HG03103 (cell line): ENCODE results near the gene SCARB1.
"Not testable (repeated sequence)": the region's sequence is repeated elsewhere in the genome, so short reads cannot be mapped to it uniquely, and the experiment has no call there.

Source experiments
- ATAC-seq: cut with Tn5 transposase; IDR thresholded peaks from one replicate; pipeline ENCODE4 v1.9.1; 2021; ENCODE audit warnings: low read depth; ENCODE audit not compliant: unreplicated experiment

Gene SCARB1

DNA sequence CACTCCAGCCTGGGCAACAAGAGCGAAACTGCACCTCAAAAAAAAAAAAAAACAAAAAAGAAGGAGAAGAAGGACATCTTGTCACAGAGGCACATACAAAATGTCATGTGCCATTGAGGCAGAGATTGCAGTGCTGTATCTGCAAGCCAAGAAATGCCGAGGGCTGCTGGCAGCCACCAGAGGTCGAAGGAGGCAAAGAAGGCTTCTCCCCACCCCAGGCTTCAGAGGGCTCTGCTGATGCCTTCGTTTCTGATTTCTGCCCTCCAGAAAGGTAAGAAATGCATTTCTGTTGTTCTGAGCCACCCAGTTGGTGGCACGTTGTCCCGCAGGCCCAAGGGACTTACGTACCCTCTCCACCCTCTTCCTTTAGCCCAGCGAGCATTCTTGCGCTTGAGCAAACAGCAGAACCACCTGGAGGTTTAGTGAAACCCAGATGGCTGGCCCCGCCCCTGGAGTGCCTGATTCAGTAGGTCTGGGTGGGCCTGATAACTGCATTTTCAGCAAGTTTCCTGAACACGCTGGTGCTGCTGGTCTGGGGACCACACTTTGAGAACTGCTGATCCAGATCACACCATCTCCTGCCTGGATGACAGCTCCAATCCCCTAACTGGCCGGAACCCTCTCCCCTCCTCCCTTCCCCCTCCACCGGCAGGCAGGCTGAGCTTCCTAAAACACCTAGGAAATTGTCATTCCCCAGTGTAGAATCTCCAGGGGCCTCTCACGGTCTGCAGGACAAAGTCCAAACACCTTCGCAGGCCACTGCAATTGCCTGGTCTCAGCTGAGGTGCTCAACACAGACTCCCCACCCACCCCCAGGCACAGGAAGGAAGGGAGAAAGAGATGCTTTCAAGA is 21.1 kb upstream of the SCARB1 start:
- peak; percentile 80 for ATAC-seq

DNA sequence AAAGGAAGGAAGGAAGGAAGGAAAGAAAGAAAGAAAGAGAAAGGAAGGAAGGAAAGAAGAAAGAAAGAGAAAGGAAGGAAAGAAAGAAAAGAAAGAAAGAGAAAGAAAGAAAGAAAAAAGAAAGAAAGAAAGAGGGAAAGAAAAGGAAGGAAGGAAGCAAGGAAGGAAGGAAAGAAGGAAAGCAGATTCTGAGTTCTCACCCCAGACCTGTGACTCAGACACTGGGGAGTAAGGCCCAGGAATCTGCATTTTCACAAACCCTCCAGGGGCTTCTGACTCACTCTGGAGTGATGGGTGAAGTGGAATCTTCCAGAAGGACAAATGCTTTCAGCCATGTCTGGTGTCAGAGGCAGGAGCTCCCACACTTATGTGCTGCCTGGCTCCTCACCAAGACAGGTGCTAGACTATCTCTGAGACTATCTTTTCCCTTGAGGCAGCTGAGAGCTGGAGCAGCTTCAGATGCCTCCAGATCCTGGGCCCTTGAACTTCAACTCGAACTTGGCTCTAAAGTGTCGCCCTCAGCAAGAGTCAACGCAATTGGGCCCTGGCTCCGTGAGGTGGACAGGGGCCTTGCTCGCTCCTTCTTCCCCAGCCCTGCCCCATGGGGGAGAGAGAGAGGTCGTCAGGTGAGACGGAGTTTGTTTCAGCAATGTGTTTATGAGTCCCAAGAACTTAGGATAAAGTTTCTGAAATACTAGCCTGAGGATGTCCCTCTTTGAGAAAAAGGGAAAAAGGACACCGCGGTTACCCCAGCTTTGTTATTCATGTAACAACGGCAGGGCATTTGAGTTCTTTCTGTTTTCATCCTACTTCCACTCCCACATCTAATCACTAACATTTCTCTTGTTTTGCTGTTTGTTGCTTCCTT is 19.8 kb upstream of the SCARB1 start:
- no peak for ATAC-seq

DNA sequence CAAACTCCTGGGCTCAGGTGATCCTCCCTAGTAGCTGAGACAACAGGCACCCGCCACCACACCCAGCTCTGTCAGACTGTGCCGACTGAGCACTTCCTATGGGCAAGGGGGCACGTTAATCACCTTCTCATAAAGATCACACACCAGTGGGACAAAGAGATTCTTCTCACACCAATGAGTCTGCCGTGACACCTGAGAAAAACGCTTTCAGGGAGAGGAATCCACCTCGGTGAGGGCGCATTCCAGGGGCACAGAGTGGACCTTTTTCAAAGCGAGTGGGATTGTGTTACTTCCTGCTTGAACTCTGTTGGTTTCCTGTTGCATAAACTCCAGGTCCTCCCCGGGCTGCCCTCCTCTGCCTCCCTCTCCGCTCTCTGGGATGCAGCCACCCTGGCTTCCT is 17.5 kb upstream of the SCARB1 start:
- no peak for ATAC-seq

DNA sequence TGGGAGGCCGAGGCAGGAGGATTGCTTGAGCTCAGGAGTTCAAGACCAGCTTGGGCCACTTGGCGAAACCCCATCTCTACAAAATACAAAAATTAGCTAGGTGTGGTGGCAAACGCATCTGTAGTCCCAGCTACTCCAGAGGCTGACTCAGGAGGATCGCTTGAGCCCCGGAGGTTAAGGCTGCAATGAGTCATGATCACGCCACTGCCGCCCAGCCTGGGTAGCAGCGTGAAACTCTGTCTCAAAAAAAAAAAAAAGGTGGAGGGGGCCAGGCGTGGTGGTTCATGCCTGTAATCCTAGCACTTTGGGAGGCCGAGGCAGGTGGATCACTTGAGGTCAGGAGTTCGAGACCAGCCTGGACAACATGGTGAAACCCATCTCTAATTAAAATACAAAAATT is 16.7 kb upstream of the SCARB1 start:
- not testable (repeated sequence) for ATAC-seq

DNA sequence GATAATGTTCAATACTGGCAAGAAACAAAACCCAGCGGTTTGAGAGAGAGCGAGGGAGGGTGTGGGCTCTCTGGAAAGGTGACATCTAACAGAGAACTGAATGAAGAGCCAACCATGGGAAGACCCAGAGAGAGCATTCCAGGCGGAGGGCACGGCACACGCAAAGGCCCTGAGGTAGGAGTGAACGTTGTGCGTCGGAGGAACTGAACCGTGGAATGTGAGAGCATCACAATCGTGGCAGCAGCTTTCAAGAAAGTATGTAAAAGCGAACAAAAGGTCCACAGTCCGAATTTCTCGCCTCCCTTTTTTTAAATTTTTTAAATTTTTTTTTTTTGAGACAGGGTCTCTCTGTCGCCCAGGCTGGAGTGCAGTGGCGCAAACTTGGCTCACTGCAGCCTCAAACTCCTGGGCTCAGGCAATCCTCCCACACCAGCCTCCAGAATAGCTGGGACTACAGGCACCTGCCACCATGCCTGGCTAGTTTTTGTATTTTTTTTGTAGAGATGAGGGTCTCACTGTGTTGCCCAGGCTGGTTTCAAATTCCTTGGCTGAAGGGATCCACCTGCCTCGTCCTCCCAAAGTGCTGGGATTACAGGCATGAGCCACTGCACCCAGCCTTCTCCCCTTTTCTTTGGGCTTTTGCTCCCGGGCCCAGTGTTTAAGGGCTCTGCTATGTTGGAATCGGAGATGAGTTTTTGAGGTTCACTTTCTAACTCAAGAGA is 15.3 kb upstream of the SCARB1 start:
- ATAC-seq = no peak

DNA sequence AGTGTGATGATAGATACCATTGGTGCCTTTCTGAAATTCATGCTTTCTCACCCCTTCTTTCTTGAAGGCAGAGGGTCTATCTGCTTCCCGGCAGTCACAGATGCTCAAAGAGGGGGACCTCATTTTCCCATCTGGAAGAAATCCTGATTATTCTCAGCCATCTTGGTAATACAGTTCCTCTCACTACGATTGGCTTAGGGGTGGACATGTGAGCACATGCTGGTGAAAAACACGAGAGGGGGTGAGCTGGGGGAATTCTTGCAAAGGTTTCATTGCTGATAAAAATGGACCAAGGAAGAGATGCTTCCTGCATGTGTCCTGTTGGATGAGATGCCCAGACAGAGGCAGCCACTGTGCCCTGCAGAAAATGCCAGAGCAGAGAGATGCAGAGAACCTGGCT is 13.8 kb upstream of the SCARB1 start:
- no peak for ATAC-seq

DNA sequence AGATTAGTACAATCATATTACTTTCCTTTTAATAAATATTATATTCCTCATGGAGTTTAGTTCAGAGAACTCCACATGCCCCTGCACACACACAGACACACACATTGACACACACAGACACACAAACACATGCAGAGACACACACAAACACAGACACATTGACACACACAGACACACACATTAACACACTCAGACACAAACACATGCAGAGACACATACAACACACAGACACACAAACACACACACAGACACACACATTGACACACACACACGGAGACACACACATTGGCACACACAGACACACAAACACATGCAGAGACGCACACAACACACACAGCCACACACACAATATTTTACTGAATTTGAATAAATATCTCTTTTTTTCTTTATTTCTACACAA is 12.5 kb upstream of the SCARB1 start:
- no peak for ATAC-seq

DNA sequence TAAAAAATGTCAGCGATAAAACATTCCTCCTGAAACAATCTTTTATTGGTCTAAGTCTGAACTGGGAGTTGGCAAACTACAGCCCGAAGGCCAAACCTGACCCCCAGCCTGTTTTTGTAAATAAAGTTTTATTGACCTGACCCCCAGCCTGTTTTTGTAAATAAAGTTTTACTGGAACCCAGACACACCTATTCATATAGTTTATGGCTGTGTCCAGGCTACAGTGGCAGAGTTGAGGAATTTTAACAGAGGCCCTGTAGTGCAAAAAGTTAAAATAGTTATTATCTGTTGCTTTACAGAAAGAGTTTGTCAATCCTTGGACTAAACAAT is 12.1 kb upstream of the SCARB1 start:
- no peak for ATAC-seq

DNA sequence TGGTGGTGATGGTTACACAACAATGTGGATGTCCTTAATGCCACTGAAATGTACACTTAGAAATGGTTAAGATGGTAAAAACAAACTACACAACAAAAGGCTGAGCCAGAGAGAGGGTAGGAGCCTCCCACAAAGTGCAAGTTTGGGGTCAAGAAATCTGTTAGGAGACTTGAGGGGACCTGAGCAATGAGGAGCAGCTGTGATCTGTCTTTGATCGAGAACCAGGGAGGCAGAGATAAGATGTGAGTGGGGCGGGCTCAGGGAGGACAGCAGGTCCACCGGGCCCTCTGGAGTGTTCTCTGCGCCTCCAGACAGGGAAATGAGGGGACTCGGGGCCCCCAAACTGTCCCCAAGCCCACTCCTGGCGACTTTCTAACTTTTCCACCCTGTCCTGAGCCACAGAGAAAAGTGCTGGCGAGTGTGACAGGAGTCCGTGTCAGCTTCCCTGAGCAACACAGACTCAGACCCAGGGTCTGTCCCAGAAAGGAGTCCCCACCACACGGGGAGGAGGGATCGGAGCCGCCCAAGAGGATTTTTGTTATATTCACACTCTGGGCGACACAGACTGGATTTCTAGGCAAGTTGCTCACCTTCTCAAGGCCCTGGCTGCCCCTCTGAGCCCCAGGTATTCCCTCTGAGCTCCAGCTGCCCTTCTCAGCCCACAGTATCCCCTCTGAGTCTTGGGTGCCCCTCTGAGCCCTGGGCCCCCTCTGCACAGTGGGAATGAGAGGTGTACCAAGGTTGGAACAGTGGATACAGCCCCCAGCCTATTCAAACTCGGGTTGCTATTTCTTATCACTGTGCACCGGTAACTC is 11.5 kb upstream of the SCARB1 start:
- no peak for ATAC-seq

DNA sequence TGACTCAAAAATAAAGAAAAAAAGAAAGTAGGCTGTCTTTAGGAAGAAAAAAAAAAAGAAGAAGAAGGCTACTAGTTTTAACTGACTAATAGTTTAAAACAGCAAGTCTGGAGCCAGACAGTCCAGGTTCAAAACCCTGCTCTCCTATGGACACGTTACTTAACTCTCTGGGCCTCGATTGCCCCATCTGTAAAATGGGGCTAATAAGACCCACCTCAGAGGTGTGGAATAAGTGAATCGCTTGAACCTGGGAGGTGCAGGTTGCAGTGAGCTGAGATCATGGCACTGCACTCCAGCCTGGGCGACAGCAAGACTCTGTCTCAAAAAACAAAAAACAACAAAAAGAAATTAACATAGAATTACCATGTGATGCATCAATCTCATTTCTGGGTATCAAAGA is 10.5 kb upstream of the SCARB1 start:
- ATAC-seq = no peak

DNA sequence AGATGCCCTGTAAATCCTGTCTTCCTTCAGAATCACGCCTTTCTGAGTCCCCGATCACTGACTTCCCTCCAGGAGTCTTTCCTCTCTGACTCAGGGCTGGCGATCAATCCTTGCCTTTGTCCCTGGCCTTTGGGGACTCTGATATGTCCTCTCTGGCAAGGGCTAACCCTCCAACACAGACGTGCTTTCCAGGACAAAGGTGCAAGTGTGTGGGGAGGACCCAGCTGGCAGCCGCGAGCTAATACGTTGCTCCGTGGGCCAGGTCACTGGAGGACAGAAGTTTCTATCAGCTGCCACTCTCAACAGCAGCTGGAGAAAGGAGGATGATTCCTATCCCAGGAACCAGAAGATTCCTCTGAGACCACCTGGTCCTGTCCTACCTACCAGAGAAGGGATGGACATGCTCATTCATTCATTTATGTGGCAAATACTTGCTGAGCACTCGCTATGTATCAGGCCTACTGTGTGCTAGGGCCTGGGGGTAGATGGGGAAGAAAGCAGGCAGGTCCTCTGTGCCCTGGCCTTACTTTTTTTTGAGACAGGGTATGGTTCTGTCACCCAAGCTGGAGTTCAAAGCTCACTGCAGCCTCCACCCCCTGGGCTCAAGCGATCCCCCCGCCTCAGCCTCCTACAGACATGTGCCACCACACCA is 8.5 kb upstream of the SCARB1 start:
- ATAC-seq = no peak

DNA sequence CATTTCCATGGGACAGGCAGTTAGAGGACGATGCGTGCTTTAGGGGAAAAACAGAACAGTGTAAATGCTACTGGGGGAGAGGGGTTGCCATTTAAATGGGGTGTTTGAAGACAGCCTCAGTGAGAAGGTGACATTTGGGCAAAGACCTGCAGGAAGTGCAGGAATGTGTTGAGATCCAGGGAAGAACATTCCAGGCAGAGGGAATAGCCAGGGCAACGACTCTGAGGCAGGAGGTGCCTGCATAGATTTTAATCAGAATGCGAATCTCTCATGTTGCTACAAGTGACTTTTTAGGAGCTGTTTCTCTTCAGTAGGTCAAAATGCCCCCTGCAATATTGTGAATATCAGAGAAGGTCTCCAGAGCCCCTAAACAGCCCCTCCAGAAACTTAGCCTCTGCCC is 7.6 kb upstream of the SCARB1 start:
- ATAC-seq = no peak

DNA sequence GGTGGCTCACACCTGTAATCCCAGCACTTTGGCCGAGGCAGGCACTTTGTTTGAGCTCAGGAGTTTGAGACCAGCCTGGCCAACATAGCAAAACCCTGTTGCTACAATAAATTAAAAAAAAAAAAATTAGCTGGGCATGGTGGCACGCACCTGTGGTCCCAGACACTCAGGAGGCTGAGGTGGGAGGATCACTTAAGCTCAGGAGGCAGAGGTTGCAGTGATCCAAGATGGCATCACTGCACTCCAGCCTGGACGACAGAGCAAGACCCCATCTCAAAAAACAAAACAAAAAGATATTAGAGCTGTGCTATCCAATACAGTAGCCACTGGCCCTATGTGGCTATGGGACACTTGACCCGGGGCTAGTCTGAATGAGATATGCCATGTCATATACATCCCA is 6.9 kb upstream of the SCARB1 start:
- ATAC-seq = no peak

DNA sequence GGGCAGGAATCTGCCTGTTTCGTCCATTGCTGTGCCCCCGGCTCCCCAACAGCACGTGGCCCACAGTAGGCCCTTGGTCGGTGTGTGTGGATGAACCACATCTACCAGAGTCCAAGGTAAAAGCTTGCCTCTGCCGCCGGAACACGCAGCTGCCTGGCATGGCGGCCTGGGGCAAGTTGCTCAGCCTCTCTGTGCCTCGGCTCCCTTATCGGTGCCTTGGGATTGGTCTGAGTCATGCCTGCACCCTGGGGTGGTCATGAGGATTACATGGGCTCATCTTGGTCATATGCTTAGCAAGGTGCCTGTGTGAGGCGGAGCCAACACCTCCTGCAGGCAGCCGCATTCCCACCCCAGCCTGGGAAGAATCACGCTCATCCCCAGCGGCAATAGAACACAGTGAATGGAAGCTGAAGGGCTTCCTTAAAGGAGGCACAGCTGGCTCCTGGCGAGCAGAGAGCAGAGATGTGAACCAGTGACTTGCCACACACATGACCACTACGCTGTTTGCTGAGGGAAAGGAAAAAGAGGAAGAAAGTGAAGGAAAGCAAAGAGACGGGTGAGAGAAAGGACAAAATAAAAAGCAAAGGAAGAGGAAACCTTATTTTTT is 5.5 kb upstream of the SCARB1 start:
- no peak for ATAC-seq

DNA sequence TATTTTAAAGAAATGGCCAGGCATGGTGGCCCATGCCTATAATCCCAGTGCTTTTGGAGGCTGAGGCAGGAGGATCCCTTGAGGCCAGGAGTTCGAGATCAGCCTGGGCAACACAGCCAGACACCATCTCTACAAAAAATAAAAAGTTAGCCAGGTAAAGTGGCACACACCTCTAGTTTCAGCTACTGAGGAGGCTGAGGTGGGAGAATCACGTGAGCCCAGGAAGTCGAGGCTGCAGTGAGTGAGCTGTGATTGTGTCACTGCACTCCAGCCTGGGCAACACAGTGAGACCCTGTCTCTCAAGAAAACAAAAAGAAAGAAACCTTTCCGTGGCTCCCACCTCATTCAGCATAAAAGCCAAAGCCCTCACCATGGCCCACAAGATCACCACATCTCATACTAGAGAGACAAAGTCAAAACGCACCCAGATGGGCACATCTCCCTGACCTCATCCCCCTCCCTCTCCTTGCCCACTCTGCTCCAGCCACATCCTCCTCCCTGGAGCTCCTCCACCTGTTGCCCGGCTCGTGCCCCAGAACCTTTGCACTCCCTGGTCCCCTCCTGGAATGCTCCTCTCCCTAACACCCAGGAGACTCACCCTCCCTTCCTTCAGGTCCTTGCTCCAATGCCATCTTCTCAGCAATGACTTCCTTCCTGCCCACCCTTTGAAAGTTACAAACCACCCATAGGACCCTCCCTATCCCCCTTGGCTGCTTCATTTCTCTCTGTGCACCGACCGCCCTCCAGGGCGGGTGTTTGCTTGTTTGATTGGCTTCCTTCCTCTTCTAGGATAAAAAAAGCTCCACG is 4.8 kb upstream of the SCARB1 start:
- no peak for ATAC-seq

DNA sequence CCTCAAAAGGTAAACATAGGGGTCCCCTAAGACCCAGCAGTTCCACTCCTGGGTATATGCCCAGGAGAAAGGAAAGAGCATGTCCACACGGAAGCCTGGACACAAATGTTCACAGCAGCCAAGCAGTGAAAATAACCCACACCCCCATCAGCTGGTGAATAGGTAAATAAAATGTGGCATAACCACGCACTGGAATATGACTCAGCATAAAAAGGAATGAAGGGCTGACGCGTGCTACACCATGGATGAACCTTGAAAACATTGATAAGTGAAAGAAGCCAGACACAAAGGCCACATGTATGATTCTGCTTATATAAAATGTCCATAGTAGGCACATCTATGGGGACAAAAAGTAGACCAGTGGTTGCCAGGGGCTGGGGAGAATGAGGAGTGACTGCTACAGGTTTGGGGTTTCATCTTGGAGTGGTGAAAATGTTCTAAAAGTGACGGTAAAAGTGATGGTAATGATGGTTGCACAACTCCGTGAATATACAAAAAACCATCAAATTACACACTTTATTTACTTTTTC is 3.8 kb upstream of the SCARB1 start:
- no peak for ATAC-seq

DNA sequence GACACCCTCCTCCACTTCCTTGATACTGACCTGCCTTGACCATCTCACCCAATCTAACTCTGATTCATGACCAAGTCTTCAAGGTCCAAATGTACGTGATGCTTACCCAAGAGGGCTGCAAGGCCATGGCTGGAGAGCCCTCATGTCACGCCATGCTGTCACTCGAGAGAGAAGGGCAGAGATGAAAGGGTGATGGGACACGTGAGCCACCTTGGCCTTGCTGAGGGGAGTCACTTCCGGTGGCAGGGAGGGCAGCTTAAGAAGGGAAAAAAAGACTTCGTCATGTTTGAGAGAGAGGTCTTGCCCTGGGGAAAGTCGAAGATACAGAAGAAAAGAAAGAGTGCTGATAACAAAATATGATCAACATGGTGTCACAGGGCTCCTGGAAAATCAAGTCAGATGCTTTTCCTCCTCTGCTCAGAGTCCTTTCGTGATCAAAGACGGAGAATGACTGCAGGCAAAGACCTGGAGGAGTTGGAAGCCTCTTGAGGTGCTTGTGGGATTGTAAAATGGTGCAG is 3.3 kb upstream of the SCARB1 start:
- no peak for ATAC-seq

DNA sequence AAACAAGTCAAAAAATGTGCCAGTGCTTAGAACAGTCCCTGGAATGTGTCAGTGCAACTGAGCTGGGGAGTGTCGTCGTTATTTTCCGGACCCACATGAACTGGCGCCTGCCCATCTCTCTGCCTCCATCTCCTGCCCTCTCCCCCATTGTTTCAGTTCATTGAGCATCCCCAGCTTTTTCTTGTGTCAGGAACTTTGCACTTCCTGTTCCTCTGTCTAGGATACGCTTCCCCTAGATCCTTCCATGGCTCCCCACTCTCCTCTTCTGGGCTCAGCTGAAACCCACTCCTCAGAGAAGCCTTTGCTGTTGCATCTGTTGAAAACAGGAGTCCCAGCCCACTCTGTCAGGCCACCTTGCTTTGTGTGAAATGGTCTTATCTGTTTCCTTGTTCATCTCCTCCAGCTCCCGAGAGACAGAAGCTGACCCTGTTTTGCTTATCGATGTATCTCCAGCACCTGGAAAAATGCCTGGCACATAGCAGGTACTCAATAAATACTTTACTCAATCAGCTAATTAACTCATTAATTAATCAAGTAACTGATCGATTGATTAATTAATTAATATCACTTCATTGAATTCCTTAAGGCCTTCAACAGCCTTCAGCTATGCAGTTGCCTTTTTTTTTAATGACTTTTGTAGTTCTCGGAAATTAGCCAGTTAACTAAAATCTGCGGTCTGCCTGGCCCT is 2.7 kb upstream of the SCARB1 start:
- no peak for ATAC-seq
